GM21723 (cell line): Measurements from ENCODE around the gene AGXT.

Experiments
- ATAC-seq: cut with Tn5 transposase; IDR thresholded peaks from one replicate; pipeline ENCODE4 v1.9.1; 2021; ENCODE audit warnings: mild to moderate bottlenecking, moderate library complexity; ENCODE audit not compliant: unreplicated experiment

The AGXT gene

DNA sequence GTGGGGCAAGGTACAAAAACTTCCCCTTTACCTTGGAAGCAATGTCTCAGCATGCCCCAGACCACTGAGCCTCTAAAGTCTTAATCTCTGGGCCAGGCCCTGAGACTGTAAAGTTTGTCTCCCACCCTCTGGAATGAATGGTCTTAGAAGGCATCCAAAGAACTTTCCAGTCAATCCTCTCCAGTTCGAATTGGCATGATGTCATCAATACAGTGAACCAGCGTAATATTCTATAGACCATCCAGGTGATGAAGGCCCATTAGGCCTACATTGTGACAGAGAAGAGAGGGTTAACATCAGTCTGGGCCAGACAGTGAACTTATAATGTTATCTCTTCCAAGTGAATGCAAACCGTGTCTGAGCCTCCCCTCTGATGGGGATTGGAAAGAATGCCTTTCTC, 16.1 kb downstream of the AGXT start:
- no peak for ATAC-seq

DNA sequence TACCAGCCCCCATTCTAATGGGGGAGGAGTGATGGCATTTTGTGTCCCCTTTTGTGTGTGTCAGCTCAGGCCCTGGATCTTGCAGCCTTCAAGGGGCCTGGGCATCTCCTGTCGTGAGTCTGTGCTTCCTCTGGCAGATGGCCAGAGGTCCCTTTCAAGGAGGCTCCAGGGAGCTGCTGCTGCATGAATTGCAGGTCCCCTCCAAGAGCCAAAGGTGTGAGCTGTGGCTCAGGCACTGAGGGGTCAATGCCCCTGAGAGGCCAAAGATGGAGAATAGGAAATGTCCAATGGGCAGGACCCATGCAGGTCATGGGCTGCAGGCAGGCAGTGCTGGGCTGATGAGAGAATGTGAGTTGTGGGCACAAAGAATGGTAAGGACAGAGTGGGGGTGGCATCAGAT, 16.9 kb downstream of the AGXT start:
- no peak for ATAC-seq

DNA sequence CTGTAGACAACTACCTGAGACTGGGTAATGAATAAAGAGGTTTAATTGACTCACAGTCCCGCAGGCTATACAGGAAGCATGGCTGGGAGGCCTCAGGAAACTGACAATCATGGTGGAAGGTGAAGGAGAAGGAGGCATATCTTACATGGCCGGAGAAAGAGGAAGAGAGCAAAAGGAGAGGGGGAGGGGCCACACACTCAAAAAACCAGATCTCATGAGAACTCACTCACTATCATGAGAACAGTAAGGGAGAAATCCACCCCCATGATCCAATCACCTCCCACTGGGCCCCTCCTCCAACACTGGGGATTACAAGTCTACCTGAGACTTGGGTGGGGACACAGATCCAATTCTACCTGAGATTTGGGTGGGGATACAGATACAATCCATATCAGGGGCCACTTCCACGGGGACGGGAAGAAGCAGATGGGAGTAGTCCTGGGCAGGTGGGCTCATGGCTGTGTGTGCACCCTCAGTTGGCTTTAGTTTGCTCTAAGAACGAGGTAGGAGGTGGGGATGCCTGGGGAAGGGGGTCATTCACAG, 17.5 kb downstream of the AGXT start:
- ATAC-seq = no peak

DNA sequence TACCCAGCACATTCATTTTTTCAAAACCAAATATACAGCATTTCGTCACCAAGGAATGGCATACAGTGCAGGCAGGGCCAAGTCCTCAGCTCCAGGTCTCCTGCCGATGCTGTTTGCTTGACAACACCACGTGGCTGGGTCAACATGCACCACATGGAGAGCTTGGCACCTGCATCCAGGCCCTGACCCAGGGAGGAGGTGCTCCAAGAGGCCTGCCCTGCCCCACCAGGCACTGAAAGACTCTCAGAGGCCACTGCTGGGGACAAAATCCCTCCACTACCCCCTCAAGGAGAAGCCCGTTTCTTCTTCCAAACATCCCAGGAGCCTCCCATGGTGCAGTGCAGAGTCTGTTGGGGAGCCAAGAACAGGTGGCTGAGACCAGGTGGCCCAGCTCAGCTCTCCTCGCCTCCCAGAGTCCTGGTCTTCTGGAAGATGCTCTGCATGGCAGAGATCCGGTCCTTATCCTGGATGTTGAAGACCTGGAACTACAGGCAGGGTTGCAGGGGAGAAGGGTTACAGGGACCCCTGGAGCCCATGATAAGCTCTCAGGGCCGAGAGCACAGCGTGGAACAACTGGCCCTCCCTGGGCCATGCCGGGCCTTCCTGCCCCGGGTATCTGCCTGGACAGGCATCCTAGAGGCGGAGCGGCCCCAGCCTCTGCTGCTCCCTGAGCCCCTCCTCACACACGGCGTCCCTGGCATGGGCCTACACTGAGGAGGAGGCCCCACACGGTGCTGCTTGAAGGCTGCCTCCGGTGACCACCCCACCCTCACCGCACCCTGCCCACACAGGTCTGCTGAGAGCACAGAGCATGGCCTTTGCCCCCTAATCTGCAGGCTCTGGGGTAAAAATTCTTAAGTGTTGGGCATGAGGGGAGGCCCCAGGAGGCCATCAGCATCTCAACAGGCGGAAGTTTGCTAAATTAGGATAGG, 18.3 kb downstream of the AGXT start:
- no peak for ATAC-seq

DNA sequence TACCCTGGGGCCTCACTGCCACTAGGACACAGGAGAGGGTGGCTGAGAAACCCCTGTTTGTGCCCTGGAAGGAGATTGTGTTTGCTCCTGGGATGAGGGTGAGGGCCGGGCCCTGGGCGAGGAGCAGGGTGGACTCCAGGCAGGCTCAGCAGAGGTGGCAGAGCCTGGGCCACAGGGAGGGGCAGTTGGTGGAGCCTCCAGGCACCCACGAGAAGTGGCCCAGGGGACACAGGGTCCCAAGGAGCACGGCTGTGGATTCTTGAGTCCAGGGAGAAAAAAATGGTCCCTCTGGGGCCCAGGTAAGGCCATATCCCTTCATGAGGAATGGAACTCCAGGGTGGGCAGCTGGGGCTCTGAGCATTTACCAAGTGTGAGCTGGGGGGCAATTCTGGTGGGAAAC, 19.0 kb downstream of the AGXT start:
- no peak for ATAC-seq

DNA sequence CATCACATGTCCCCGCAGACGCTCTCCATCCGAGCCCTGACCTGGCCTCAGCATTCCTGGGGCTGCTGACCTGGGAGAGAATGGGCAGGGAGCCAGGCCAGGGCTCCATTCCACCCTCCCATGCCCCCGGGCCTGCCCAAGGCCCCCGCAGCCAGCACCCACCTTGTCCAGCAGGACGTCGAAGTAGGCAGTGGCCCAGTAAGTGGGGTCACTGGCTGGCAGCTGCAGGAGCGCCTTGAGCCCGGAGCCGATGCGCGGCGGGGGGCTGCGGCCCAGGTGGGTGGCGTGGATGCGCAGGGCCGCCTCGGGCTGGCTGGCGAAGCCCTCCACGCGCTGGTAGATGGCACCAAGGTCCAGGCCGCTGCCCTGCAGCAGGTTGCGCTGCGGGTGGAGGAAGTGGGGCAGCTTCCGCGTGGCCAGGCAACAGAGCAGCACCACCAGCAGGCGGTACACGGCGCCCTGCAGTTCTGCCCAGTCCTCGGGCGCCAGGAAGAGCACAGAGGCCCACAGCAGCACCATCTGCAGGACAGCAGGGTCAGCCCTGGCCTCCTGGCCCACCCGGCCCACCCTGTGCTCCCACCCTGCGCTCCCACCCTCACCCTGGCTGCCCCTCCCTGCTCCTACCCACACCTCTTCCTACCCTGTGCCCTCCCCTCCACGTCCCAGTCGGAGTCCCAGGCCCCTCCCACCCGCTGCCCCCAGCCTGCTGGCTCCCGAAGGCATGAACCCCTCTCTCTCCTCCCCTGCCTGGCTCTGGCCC, 19.7 kb downstream of the AGXT start:
- ATAC-seq = no peak

DNA sequence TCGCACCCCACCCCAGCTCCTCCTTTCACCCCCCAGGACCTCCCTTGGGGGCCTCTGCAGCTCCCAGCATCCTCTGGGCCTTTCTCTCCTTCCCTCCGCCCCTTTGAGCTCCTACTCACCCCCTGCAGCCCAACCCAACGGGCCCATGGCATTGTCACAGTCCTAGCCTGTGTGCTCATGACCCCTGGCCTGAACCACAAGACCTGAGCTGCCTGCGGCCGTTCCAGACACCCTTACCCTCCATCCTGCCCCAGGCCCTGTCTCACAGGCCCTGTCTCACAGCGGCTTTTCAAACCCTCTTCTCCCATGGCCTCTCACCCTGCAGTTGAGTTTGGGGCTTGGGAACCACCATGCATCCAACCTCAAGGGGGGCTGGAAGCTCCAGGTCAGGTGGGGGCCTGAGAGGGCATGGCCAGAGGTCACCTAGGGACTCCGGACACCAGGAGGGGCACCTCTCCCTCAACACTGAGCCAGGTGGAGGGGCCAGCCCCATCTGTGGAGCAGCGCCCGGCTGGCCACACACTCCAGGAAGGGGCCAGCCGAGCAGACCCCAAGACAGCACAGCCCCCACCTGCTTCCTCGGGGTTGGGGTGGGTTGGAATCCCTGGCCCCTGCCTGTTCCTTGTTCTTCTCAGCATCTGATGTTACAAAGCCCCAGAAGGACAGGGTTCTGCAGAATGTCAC, 20.4 kb downstream of the AGXT start:
- no peak for ATAC-seq

DNA sequence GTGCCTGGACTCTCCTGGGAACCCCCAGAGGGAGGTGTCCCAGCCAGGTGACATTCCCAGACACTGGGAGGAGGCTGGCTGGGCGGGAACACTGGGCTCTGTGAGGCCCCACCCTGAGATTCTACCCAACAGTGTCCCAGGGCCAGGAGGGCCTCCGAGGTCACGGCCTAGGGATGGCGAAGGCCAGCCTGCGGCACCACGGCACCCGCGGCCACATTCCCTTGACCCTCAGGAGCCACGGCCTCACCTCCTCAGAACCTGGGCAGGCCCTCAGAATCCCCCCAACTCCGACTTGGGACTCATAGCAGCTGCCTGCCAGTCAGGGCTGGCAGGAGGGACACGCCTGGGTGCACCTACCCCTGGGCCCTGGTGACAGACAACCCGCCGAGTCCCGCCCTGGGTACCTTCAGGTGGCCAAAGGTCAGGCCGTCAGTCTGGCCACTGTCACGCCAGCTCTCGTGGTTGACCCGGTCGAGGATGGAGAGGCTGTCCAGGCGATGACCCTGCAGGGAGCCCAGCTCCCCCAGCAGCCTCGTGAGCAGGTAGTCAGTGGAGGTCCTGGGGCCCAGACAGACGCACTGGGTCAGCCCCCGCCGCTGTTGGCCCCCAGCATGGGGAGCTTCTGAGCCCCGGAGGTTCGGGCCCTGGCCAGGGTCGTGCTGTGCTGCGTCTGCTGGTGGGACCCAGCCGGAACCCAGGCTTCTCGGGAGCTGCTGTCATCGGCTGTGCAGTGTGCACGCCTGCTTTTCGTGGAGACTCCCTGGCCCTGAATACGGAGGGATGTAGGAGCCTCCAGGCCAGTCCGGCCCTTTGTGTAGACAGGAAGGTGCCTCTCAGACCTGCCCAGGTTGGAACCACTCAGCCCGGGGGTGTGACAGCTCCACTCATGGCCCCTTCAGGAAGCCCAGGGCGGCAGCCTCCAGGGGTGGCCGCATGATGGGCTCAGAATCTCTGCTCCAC, 21.3 kb downstream of the AGXT start:
- no peak for ATAC-seq

DNA sequence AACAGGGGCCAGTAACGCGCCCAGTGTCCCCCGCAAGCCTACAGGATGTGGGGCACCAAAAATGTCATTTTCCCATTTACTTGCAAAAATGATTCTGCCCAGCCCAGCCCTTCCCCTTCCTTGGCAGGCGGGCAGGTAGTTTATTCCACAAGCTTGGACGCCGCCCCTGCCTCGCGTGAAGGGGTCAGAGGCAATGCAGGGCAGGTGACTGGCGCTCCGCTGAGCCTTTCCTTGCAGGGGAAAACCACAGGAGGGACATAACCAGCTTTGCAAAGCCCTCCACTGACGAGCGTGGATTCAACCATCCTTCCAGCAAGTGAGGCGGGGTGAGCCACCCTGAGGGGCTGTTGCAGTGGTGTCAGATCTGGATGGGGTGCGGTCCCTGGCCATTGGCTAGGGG, 22.1 kb downstream of the AGXT start:
- no peak for ATAC-seq

DNA sequence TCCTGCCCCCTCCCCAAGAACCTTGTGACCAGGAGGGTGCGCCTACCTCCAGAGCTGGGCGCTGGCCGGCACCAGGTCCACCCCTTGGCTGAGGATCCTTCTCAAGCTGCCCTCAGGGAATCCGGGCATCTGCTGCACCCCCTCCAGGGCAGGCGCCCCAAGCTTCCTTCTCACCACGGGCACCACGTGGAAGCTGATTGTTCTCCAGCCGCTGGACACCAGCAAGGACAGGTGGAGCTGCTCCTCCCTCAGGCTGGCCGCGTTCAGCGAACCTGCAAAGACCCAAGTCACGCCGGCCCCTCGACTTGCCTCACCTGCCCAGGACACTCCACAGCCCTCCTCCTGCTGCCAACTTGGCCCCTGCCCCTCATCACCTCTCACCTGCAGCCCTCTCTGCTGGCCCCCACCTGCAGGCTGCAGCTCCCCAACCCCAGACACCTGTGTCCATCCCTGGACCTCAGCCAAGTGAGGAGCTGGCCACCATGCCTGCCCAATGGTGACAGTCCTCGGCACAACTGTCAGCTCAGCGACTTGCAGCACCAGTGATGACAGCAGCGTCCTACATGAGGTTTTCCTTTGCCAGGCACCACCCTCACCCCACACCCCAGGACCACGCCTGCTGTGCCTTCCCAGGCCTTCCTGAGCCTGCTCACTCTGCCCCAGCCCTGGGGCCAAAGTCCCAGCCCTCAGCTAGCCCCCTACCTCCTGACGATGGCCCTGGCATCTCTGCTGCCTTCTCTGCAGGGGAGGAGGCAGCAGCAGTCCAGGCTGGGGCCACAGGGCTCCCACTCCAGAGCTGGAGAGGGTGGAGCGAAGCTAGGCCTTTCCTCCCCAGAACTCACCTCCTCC, 23.1 kb downstream of the AGXT start:
- ATAC-seq = no peak

DNA sequence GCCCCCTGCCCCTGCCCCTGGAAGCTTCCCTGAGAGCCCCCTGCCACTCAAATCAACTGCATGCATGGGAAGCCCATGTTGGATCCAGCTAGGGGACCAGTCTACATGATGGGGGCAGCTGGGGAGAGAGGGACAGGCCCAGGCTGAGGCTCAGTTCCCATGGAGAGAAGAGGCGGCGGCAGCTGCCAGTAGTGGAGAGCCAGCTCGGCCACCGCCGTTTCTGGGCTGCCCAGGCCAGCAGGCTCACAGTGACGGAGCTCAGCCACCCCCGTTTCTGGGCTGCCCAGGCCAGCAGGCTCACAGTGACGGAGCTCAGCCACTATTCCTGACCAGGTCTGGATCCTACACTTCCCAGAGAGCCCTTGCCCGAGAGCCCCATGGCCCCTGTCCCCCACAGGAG, 23.7 kb downstream of the AGXT start:
- no peak for ATAC-seq

DNA sequence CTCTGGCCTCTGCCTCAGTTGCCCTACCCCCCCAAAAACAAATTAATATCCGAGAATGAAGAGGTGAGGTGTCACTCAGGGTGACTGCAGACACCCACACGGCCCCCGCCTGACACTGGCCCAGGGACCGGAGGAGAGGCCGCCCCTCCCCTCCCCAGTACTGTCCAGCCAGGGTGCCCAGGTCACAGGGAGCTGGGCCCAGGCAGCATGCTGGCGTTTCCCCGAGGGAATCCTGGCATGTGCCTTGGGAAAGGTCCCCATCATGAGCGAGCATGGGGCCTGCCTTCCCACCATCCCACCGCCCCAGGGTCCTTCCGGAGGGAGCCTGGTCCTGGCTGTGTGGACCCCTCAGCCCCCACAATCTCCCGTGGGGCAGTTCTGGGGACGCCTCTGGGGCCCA, 24.3 kb downstream of the AGXT start:
- no peak for ATAC-seq

DNA sequence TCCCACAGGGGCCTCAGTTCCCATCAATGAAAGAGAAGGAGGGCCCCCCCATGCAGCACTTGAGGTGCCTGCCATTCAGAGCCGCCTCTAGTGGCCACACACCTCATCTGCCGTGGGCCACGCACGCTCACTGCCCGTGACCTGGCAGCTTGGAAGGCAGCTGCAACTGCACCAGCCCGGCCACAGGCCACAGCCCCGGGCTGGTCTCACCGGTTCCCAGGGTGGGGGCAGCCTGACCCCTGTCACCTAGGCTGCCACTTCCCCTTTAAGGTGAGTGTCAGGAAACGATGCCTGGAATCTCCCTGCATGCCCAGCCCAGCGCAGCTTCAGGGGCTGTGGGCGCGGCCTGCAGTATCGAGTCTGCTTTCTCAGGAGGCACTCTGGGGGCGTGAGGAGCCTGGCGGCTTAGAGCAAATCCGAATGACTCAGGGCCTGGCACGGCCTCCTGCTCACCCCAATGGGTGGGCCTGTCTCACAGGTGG, 24.8 kb downstream of the AGXT start:
- no peak for ATAC-seq

DNA sequence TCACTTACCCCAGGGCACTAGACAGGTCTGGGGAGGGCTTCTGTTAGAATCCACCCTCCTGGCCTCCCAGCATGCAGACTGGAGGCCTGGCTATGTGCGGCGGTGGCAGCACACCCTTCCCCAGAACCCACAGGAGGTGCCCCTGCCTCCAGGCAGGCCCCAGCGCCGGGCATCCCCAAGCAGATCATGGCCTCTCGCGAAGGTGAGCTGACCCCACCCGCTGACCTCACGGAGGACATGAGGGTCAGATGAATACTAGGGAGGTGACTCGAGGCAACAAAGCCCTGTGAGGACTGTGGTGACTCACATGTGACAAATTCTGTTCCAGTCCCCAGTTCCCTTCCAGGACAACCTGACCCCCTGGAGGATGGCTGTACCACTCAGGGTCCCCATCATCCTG, 25.4 kb downstream of the AGXT start:
- no peak for ATAC-seq

DNA sequence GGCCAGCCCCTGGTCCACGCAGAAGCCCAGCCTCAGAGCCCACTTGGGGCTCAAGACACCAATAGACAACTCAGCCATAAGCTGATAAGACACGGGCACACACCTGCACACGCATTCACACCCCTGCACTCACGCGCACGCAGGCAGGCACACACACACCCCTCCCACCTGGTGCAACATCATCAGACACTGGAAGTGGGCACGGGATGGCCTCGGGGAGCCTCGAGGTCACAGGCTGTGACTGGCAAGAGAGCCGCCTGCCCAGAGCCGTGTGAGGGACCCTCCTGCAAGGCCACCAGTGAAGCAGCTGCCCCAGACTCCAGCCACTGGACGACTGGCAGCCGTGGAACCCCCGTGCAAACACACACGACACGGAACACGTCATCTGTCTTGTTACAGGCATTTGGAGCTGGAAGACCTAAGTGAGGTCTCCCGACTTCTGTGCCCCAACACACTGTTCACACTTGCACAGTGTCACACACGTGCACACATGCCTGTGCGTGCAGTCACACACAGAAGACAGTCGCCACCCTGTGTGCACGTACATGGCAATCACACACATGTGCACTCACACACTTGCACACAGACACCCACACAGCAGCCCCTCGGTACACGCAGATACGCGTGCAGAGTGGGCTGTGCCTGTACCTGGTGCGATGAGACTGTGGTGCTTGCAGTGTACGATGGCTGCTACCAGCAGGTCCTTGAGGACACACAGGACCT, 26.4 kb downstream of the AGXT start:
- ATAC-seq = no peak

DNA sequence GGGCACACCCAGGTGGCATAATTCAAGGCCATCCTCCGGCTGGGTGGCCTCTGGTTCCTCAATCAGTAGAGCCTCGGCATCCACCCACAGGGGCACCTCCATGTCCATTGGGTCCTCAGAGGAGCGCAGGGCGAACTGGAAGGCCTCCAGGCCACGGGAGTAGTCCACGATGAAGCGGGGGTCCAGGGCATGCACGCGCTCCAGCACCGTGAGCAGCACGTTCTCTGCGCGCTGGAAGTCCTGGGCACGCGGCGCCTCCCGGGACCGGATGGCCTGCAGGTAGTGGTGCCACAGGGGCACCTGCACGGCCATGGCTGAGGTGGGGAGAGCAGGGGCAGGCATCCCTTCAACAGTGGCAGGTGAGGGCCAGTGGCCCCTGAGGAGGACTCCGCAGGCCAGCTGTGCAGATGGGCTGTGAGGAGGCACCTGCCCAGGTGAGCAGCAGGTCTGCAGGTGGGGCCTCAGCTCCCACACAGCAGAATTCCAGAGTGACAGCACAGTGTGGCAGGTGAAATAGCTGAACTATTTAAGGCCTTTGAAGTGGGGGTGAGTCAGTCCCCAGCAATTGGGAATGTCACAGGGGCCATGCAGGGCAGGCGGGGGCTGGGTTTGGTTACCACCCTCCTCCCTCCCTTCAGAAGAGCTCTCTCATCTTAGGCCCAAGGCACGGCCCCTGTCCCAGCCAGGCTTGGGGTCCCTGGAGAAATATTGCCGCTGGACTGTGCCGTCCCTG, 27.2 kb downstream of the AGXT start, which contains the start of gene MAB21L4:
Gene MAB21L4, minus strand, starts transcription at position 501 of the 733 bp plus-strand sequence. Its CDS starts 159 bp downstream, at position 342.
- ATAC-seq = no peak

DNA sequence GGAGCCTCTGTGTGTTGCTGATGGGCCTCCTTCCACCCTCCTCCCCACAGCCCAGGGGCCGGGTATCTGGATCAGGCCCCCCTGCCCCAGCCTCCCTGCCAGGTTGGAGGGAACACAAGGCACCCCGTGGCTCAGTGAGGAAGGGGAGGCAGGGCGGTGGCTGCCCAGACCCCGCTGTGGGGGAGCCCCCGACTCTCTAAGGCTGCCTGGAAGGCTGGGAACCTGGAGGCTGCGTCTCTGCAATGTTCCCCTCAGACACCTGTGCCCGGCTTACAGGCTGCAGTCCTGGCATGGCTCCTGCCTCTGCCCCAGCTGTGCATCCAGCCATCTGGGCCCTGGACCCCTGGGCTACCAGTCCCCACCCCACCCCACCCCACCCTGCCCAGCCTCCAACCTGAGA, 27.8 kb downstream of the AGXT start:
- ATAC-seq = no peak
